Measurements from ENCODE around the gene NBEAL2.

The NBEAL2 gene, protein sequence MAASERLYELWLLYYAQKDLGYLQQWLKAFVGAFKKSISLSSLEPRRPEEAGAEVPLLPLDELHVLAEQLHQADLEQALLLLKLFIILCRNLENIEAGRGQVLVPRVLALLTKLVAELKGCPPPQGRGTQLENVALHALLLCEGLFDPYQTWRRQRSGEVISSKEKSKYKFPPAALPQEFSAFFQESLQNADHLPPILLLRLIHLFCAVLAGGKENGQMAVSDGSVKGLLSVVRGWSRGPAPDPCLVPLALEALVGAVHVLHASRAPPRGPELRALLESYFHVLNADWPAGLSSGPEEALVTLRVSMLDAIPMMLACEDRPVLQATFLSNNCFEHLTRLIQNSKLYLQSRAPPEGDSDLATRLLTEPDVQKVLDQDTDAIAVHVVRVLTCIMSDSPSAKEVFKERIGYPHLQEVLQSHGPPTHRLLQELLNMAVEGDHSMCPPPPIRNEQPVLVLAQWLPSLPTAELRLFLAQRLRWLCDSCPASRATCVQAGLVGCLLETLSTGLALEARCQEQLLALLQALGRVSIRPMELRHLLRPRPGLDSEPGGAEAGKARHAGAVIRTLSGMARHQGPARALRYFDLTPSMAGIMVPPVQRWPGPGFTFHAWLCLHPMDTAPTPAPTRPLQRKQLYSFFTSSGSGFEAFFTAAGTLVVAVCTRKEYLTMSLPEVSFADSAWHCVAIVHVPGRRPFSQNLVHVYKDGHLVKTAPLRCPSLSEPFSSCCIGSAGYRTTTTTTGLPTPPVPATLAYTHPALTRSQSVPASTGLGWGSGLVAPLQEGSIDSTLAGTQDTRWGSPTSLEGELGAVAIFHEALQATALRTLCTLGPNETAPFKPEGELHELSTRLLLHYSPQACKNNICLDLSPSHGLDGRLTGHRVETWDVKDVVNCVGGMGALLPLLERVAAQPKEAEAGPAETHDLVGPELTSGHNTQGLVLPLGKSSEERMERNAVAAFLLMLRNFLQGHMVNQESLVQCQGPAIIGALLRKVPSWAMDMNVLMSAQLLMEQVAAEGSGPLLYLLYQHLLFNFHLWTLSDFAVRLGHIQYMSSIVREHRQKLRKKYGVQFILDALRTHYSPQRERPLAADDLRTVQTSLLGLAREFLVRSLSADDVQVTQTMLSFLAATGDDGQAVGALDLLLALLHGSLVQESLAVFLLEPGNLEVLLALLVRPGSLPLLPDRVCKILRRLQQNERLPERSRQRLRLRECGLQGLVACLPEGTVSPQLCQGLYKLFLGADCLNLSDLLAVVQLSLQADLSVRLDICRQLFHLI (N-terminal part only)

DNA sequence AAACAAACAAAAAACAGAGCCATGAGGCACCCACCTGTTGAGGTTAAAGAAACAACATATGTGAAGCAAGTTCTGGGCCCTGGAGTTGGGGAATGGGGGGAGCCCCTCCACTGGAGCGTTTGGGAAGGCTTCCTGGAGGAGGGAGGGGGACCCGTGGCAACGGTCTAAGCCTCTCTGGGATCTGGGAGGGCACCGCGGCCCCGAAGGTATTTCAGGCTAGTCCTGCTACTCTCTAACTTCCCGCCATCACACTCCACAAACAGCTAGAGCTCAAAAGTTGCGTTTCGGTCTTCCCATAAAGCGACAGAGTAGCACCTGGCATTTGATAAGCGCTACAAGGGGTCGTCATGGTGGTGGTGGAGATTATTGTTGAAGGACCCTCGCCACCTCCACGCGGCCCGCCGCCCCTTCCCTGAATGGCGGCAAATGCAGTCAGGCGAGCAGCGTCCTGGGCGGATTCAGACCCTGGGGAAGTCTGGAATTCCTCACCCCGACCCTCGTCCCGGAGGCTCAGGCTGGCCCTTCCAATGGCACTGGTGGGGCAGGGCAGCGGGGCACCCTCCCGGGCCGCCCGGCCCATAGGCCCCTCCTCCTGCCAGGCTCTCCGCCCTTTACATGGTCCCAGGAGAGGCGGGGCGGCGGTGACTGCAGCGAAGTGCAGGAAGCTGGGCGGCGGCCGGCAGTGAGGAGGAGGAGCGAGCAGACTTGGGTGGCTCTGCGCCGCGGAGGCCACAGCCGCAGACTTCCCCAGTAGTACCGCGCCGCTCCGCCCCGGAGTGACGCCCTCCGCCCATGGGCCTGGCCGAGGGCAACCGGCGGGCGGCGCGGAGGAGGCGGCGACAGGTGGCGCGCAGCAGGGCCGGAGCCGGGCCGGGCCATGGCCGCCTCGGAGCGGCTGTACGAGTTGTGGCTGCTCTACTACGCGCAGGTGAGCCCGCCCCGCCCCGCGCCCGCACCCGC lies at the start of gene NBEAL2:
Gene NBEAL2, plus strand, starts transcription at position 682 of the 960 bp plus-strand sequence. Its CDS starts 196 bp downstream, at position 878.
- DNase-seq (ENCODE audit: low read depth in 2 of 2) = peak; percentile 92 to 96

DNA sequence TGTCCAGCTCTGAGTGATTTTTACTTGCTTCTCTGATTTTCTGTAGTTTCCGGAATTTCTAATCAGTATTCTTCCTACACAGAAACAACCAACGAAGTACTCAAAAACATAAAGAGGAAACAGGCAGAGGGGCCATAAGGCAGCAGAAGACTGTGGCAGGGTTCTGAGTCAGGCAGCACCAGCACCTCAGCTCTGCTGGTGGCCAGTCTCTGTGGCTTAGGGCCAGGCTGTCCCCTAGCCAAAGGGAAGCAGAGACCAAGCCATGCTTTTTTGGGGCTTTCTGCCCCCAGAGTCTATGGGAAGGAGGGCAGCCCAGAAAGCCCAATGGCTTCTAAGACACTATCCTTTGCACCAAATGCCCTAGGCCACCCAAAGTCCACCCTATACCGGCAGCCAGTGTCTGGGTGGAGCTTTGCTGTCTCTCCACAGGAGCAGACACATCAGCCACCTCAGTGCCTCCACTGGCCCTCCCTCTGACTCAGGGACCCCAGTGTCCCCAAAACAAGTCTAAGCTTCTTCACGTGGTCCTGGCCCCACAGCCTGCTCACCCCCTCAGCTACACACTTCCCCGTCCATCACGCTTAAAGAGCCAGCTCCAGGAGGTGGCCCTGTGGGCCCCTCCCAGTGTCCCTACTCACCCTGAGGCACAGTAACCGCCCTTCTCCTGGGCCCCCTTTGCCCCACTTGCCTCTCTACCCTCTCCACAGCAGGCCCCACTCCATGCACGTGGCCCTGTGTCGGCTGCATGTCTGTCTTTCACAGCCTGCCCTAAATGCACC lies 49.1 kb upstream of the NBEAL2 start:
- DNase-seq (ENCODE audit: low read depth in 2 of 2) = no peak

DNA sequence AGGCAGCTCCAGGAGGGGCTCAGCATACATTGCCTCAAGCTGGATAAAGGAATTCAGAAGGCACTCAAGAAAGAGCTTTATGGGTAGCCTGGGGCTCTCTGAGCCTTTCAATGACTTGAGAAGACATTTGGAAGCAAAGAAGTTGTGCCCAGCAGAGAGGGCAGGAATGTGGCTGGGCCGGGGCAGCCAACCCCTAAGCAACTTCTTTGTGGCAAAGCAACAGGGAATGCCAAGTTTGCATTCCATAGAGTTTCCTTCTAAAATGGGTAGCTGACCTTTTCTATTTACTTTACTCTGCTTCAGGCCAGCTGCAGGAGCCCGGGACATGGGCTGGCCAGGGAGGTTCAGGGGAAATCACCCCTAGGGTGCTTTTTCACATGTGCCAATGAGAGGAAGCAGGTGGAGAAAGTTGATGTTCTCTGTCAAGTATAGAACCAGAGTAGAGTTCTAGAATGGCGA lies 48.5 kb upstream of the NBEAL2 start:
- no peak for DNase-seq (ENCODE audit: low read depth in 2 of 2)

DNA sequence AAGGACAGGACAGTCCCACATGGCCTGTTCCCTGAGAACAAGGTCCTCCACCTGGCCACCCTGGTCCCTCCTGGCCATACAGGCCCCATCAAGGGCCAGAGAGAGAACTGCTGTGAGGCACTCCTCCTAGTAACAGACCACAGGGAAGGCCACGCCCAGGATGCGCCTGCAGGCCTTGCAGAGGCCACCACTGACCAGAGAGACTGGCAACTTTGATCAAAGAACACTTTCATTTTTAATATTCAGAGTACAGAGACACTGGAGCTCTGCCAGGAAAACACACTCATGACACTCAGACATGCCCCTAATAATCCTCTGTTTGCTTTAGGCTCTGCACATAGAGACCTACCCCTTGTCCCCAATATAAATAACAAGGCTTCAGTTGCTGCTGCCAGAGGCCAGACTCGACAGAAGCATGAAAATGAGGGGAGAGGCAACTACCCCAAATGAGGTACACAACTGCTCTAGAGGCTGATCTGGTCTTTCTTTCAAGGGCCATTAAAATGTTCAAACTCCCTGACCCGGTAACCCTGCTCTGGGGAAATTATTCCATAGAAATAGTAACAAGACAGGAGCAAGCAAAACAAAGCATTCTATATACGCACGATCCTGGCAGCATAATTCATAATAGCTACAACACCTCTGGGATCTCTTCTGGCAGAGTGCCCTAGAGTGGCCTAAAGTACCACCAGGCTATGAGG lies 47.7 kb upstream of the NBEAL2 start:
- no peak for DNase-seq (ENCODE audit: low read depth in 2 of 2)

DNA sequence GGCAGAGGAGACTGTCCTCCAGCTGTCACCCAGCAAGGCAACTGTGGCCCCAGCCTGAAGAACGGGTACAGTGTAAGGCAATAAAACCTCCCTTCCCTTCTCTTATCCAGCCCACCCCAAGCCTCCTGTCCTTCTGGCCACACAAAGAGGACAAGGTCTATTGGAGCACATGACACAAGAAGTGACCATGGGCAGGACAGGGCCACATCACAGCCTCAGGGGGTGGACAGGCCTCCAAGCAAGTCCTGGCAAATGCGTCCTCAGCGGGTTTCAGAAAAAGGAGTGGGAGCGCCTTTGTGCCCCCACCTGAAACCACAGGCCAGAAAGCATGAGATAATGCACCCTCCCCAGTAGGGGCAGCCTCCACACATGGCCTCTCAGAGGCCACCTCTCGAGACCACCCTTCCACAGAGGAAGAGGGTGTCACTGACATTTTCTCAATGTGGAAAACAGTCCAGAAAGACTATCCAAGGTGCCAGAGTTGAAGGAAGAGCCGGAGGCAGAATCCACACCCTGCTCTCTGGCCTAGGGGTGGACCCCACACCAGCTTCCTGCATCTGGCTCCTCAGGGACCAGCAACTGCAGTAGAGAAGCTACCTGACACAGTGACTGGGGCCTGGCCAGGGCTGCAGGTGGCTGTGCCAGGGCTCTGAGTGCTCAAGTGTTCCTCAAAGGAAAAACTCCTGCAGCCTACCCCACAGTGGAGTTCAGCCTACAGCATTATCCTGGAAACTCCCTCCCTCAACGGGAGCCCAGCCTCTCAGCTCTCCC lies 46.8 kb upstream of the NBEAL2 start:
- no peak for DNase-seq (ENCODE audit: low read depth in 2 of 2)

DNA sequence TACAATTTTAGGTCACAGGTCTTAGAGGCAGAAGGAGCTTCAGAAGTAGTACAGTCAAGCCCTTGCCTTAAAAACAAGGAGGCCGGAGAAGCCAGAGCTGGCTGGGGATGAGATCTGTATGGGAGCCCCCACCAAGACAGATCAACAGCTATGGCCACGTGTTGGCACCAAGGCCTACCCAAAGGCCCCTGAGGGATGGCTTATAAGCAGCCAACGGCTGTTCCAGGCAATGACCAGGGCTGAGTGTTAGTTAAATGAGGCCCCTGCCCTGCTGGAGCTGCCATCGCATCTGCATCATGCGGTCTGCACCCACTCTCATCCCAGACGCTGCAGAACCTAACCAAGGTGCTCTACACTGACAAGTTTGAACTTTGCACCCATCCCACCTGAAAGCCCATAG lies 46.2 kb upstream of the NBEAL2 start:
- no peak for DNase-seq (ENCODE audit: low read depth in 2 of 2)

DNA sequence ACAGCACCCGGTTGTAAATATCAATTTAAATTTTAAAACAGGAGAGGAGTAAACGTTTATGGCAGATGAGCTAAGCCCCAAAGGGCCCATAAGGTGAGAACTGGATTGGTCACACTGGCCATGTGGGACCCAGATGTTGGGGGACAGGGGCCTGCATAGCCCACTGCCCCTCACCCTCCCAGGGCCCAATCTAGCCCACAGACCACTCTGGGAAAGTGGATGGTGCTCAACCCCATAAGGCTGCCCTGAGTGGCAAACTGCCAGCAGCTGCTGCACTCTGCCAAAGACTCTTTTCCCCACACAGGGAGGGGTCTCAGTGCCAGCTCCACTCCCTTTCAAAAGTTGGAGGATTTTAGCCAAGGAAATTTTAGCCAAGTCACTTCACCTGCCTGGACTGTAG lies 45.4 kb upstream of the NBEAL2 start:
- DNase-seq (ENCODE audit: low read depth in 2 of 2) = no peak

DNA sequence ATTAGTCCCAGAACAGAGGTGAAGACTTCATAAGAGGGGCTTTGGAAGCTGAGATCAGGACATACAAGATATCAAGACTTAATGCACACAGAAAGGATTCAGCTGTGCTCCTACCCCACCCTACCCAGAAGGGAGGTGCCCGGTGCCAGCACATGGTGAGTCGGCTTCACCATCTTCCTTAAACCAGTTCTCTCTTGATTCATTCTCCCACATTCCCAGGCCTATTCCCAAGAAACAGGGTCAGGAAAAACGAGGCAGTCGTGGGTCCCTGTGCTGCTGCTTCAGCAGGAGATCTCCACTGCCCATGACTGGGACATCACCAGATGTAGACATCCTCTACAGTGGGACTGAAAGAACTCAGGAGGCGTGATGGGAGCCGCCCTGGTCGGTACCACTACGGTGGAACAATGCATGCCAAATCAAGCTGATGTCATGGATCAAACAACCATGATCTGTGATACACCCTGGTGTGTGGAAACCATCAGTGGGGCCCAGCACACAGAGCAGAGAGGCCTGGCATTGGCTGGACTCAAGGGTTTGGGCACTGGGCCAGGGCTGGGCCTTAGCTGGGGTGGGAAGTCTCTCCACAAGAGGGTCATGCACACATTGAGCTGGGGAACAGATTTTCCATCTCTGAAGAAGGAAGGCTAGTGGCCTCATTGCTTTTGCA lies 44.8 kb upstream of the NBEAL2 start:
- DNase-seq (ENCODE audit: low read depth in 2 of 2) = no peak

DNA sequence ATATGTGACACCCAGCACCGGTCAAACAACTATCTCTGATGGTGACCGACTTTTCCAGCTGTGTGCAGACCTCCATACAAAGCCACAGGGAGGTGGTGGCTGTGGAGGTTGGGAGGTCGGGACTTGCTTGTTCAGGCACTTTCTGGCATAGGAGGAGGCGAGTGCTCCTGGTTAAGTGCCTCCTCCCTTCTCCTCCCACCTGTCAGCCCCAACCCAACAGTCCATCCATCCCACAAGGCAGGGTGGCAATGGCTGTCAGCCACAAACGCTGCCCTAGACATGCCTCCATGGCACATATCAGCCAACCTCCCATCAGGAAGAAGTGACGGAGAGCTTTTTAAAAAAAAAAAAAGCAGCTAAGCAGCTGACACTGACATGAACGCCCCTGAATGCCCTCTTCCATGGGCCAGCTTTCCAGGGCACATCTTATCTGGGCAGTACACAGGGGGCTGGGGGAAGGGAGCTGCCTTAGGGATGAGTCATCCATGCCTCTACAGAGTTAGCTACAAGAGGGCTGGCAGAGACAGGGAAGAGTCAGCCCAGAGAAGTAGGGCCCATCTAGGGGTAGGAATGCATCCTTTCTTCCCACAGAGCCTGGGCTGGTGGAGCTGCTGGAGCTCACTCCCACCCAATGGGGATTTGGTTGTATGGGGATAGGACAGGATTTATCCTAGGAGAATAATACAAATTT lies 44.2 kb upstream of the NBEAL2 start:
- no peak for DNase-seq (ENCODE audit: low read depth in 2 of 2)

DNA sequence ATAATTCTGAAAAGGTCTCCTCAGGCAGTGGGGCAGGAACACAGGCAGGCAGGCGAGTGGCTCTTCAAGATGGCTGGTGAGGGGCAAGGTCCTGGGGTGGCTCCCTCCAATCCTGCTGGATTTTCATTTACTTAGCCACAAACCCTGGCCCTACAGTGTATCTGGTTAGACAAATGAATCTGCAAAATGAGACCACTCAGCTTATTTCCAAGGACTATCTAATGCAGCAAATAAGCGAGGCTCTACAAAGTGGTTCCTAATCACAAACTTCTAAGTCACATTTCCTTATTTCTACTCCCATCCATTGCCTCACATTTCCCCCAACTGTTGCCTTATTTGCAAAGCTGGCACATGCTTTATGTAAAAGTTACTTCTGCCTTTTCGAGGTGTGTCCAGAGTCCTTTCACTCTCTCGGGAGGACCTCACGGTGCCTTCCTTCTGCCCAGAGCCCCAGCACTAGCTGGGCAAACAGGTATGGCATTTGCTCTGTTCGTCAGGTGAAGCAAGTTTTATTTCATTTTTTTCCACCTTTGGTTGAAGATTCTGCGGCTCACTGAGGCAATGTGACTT lies 43.4 kb upstream of the NBEAL2 start:
- no peak for DNase-seq (ENCODE audit: low read depth in 2 of 2)

DNA sequence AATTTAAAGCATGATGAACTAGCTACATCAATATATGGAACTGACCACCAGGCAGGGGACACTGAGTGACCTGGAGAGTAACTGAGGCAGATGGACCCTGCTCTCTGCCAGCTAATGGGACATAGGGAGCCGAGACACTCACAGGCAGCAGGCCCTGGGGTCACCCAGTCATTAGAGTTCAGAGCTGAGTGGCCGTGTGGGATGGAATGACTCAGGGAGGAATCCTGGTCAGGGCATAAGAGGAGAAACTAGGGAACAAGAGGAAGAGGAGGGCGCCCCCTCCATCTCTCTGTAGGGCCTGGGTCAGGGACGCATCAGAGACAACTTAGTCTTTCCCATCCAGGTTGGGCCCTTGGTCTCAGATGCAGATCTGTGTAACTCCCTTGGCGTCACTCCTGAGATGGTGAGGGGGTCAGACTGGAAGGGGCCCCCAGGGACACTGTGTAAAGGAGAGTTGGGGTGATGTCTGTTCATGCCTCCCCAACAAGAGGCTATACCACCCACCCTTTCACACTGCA lies 42.7 kb upstream of the NBEAL2 start:
- no peak for DNase-seq (ENCODE audit: low read depth in 2 of 2)

DNA sequence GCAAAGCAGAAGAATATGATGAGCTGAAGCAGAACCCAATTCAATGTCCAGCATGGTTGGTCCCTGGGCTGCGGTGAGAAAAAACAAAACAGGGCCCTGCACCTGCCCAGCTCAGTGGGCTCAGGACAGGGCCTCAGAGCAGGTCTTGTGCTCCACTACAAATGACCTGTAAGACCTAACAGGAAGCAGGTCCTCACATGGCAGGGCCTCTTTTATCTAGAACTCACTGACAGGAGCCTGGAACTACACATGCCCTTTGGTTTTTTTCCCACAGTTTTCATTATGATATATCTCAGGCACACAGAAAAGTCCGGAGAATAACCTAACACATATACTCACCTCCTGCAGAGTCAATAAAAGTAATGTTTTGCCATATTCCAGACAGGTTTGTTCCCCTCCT lies 41.3 kb upstream of the NBEAL2 start:
- no peak for DNase-seq (ENCODE audit: low read depth in 2 of 2)

DNA sequence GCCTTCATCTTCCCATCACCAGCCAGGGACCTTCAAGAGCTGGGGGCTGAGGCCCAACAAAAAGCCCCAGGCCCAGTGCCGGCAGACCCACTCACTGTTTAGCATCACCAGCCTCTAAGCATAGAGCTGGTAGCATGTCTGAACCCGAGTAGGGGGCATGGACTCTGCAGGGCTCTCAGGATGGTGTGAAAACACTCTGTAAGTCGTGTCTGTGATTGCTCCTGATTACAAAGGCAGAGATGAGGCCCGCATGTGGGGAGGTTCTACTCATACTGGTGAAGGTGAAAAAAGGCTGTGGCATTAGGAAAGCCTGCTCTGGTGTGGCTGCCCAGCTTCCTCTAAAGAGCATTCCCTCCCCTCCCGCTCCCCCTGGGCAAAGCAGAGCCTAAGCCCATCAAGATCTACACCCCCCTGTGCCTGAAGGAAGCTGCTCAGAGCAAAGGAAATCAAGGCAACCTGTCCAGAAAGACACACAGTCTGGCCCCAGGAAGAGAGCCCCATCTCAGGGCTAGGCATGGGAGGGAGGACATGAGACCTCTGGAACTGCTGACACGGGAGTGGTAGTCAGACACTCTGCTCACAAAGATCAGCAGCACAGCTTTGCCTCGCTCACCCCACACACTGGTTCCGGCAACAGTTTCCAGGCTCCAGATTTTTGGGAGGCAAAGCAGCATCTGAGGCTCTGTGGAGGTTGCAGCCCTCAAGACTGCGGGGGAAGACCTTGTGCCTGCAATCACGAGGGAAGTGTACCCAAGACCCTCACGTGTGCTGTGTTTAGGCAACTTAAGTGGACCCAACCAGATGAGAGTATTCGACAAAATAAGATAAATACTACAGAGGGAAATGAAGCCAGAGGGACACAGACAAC lies 39.7 kb upstream of the NBEAL2 start:
- no peak for DNase-seq (ENCODE audit: low read depth in 2 of 2)

DNA sequence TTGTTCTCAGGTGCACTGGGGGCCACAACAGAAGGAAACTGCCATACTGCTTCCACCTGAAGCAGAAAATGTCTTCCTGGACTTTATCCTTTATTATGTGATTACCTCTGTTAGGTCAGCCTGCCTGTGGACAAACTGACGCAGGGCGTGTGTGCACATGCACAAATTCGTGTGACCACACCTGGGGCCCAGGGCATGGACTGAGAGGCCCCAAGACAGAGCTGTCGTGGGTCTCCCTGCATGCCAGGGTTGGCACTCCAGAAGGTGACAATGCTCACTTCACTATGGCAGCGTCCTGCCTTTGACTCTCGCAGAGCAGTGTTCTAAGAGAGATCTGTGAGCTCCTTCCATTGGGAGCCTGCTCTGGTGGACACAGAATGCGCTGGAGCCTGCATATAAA lies 37.4 kb upstream of the NBEAL2 start:
- DNase-seq (ENCODE audit: low read depth in 2 of 2) = no peak

DNA sequence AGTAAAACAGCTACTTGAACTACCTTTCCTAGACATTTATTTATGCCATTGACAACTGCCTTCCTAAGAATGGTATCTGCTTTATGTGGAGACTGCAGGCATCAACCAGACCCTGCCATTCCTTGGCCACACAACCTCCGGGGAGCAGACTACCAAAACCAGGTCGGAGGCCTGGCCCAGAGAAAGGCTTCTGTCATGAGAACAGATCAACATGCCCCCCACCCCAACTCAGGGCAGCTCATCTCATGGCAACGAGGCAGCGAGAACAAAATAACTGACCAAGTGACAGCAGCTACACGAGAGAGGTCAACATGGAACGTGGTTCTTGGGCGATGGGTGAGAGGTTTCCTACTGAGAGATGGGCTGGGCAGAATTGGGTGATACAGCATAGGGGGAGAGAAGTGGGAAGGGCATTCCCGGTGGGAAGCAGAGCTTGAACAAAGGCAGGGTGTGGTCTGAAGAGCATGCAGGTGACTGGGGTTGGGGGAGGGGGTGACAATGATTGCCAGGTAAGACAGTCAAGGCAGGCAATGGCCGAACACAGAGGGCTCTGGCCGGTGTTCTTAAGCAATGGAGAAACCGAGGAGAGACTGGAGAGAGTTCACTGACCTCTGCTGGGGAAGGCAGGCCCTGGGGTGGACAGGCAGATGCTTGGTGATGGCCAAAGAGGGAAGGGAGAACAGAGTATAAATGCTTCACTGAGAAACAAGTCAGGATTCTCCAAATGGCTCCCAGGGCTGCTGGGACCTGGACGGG lies 36.8 kb upstream of the NBEAL2 start:
- DNase-seq (ENCODE audit: low read depth in 2 of 2) = no peak

All from stimulated activated CD4-positive, alpha-beta T cell treated with anti-CD3 and anti-CD28 coated beads, Interleukin-1b, Interleukin-23, amount 100 ng/mL, for 4 hours (primary cell).